ENCODE results near the gene RBSN.

DNA sequence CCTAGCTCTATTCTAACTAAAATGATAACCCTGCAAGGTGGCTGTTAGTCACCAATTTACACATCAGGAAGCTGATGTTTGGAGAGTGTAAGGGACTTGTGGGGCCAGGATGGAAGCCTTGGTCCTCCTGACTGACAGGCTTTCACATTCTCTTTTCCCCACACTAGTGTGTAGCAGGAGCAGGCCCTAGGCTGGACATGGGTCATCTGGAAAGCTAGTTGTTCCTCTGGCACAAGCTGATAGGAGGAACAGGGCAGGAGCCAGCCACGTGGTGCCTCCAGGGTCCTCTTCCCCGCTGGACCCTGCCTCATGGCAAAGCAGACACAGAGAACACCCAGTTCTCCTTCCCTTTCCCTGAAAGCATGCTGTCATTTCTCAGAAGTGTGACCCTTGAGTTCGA, 18.1 kb upstream of the RBSN start:
- TF ChIP-seq CTCF (IDR thresholded peaks at IDR 0.05): no peak
- no peak for TF ChIP-seq POLR2AphosphoS5 (IDR thresholded peaks at IDR 0.05)

All from sigmoid colon (tissue), 4 donors.